HEK293 (cell line): ENCODE results near the gene TMIGD1.
A peak's percentile ranks its signal among the peaks of the same experiment; 100 is the strongest.

Experiments
- GLI2 ChIP-seq: fragments of 450-650 bp; formaldehyde crosslinking; IDR thresholded peaks from 2 replicates; pipeline ENCODE4; 2017; ENCODE audit warnings: missing biosample characterization, missing genetic modification characterization, low read depth, borderline replicate concordance
- KLF1 ChIP-seq: fragments of 450-650 bp; formaldehyde crosslinking; IDR thresholded peaks from 2 replicates; pipeline ENCODE4 v1.5.1; 2016; ENCODE audit warnings: missing biosample characterization, missing genetic modification characterization
- KLF17 ChIP-seq: fragments of 450-650 bp; formaldehyde crosslinking; IDR thresholded peaks from 2 replicates; pipeline ENCODE4 v1.5.1; 2016; ENCODE audit warnings: missing biosample characterization, missing genetic modification characterization
- PATZ1 ChIP-seq: fragments of 450-650 bp; formaldehyde crosslinking; IDR thresholded peaks from 2 replicates; pipeline ENCODE4 v1.5.1; 2016; ENCODE audit warnings: missing biosample characterization, missing genetic modification characterization
- REPIN1 ChIP-seq: fragments of 450-650 bp; formaldehyde crosslinking; IDR thresholded peaks from 2 replicates; pipeline ENCODE4 v1.5.1; 2017; ENCODE audit warnings: missing biosample characterization, missing genetic modification characterization, low read depth
- SP7 ChIP-seq: fragments of 450-650 bp; formaldehyde crosslinking; IDR thresholded peaks from 2 replicates; pipeline ENCODE4 v1.5.1; 2016; ENCODE audit warnings: missing biosample characterization, missing genetic modification characterization
- TRIM28 ChIP-seq: IDR thresholded peaks from 2 replicates; pipeline ENCODE4 v1.6.1; 2011; ENCODE audit warnings: low read length, control low read depth, borderline replicate concordance
- YY2 ChIP-seq: fragments of 450-650 bp; formaldehyde crosslinking; IDR thresholded peaks from 2 replicates; pipeline ENCODE4 v1.5.1; 2016; ENCODE audit warnings: missing biosample characterization, missing genetic modification characterization
- ZBTB17 ChIP-seq: fragments of 450-650 bp; formaldehyde crosslinking; IDR thresholded peaks from 2 replicates; pipeline ENCODE4 v1.5.1; 2016; ENCODE audit warnings: missing biosample characterization, missing genetic modification characterization
- ZEB2 ChIP-seq: fragments of 450-650 bp; formaldehyde crosslinking; IDR thresholded peaks from 2 replicates; pipeline ENCODE4 v1.5.1; 2016; ENCODE audit warnings: missing biosample characterization, missing genetic modification characterization
- ZFHX2 ChIP-seq: fragments of 450-650 bp; formaldehyde crosslinking; conservative IDR thresholded peaks from 2 replicates; pipeline ENCODE4 v1.5.1; 2016; ENCODE audit warnings: missing biosample characterization, missing genetic modification characterization
- ZNF138 ChIP-seq: fragments of 450-650 bp; formaldehyde crosslinking; IDR thresholded peaks from 2 replicates; pipeline ENCODE4 v1.5.1; 2016; ENCODE audit warnings: missing biosample characterization, missing genetic modification characterization, borderline replicate concordance
- ZNF175 ChIP-seq: fragments of 450-650 bp; formaldehyde crosslinking; IDR thresholded peaks from 2 replicates; pipeline ENCODE4 v1.5.1; 2016; ENCODE audit warnings: missing biosample characterization, missing genetic modification characterization
- ZNF184 ChIP-seq: fragments of 450-650 bp; IDR thresholded peaks from 2 replicates; pipeline ENCODE4 v1.5.1; 2018; ENCODE audit warnings: missing biosample characterization, mild to moderate bottlenecking, missing genetic modification characterization
- ZNF214 ChIP-seq: fragments of 450-650 bp; formaldehyde crosslinking; IDR thresholded peaks from 2 replicates; pipeline ENCODE4 v1.5.1; 2017; ENCODE audit warnings: missing biosample characterization, mild to moderate bottlenecking, missing genetic modification characterization, borderline replicate concordance
- ZNF341 ChIP-seq: fragments of 450-650 bp; formaldehyde crosslinking; IDR thresholded peaks from 2 replicates; pipeline ENCODE4; 2016; ENCODE audit warnings: low read depth, missing biosample characterization, missing genetic modification characterization
- ZNF37A ChIP-seq: fragments of 450-650 bp; IDR thresholded peaks from 2 replicates; pipeline ENCODE4 v1.5.1; 2018; ENCODE audit warnings: missing biosample characterization, missing genetic modification characterization
- ZNF398 ChIP-seq: fragments of 450-650 bp; formaldehyde crosslinking; IDR thresholded peaks from 2 replicates; pipeline ENCODE4 v1.5.1; 2017; ENCODE audit warnings: missing biosample characterization, missing genetic modification characterization
- ZNF426 ChIP-seq: fragments of 450-650 bp; formaldehyde crosslinking; IDR thresholded peaks from 2 replicates; pipeline ENCODE4 v1.5.1; 2017; ENCODE audit warnings: missing biosample characterization, missing genetic modification characterization, mild to moderate bottlenecking, inconsistent platforms, moderate library complexity
- ZNF510 ChIP-seq: fragments of 450-650 bp; formaldehyde crosslinking; IDR thresholded peaks from 2 replicates; pipeline ENCODE4 v1.5.1; 2018; ENCODE audit warnings: mild to moderate bottlenecking, missing genetic modification characterization, missing biosample characterization; ENCODE audit not compliant: insufficient replicate concordance
- ZNF548 ChIP-seq: fragments of 450-650 bp; formaldehyde crosslinking; IDR thresholded peaks from 2 replicates; pipeline ENCODE4 v1.5.1; 2016; ENCODE audit warnings: missing biosample characterization, missing genetic modification characterization
- ZNF558 ChIP-seq: fragments of 450-650 bp; formaldehyde crosslinking; IDR thresholded peaks from 2 replicates; pipeline ENCODE4 v1.5.1; 2016; ENCODE audit warnings: missing biosample characterization, missing genetic modification characterization
- ZNF600 ChIP-seq: fragments of 450-650 bp; formaldehyde crosslinking; IDR thresholded peaks from 2 replicates; pipeline ENCODE4 v1.5.1; 2016; ENCODE audit warnings: missing biosample characterization, missing genetic modification characterization
- ZNF626 ChIP-seq: fragments of 450-650 bp; sonication (Bioruptor Pico); formaldehyde crosslinking; IDR thresholded peaks from 2 replicates; pipeline ENCODE4 v1.5.1; 2018; ENCODE audit warnings: missing biosample characterization, missing genetic modification characterization, inconsistent platforms
- ZNF654 ChIP-seq: fragments of 450-650 bp; formaldehyde crosslinking; IDR thresholded peaks from 2 replicates; pipeline ENCODE4 v1.5.1; 2016; ENCODE audit warnings: low read depth, missing biosample characterization, missing genetic modification characterization
- ZNF670 ChIP-seq: fragments of 450-650 bp; formaldehyde crosslinking; IDR thresholded peaks from 2 replicates; pipeline ENCODE4 v1.5.1; 2016; ENCODE audit warnings: missing biosample characterization, missing genetic modification characterization, low read depth
- ZNF677 ChIP-seq: fragments of 450-650 bp; IDR thresholded peaks from 2 replicates; pipeline ENCODE4 v1.5.0; 2018; ENCODE audit warnings: missing biosample characterization, mild to moderate bottlenecking, missing genetic modification characterization, moderate library complexity
- ZNF692 ChIP-seq: fragments of 450-650 bp; formaldehyde crosslinking; IDR thresholded peaks from 2 replicates; pipeline ENCODE4 v1.5.1; 2016; ENCODE audit warnings: missing biosample characterization, missing genetic modification characterization
- ZNF777 ChIP-seq: fragments of 450-650 bp; formaldehyde crosslinking; IDR thresholded peaks from 2 replicates; pipeline ENCODE4 v1.5.1; 2017; ENCODE audit warnings: missing biosample characterization, missing genetic modification characterization, borderline replicate concordance
- ZSCAN23 ChIP-seq: fragments of 450-650 bp; formaldehyde crosslinking; IDR thresholded peaks from 2 replicates; pipeline ENCODE4 v1.5.1; 2016; ENCODE audit warnings: missing biosample characterization, missing genetic modification characterization
- TF ChIP-seq, protein P1 (sequence below): fragments of 450-650 bp; formaldehyde crosslinking; IDR thresholded peaks from 2 replicates; pipeline ENCODE4 v1.5.1; 2017; ENCODE audit warnings: missing biosample characterization, missing genetic modification characterization

The TMIGD1 gene

DNA sequence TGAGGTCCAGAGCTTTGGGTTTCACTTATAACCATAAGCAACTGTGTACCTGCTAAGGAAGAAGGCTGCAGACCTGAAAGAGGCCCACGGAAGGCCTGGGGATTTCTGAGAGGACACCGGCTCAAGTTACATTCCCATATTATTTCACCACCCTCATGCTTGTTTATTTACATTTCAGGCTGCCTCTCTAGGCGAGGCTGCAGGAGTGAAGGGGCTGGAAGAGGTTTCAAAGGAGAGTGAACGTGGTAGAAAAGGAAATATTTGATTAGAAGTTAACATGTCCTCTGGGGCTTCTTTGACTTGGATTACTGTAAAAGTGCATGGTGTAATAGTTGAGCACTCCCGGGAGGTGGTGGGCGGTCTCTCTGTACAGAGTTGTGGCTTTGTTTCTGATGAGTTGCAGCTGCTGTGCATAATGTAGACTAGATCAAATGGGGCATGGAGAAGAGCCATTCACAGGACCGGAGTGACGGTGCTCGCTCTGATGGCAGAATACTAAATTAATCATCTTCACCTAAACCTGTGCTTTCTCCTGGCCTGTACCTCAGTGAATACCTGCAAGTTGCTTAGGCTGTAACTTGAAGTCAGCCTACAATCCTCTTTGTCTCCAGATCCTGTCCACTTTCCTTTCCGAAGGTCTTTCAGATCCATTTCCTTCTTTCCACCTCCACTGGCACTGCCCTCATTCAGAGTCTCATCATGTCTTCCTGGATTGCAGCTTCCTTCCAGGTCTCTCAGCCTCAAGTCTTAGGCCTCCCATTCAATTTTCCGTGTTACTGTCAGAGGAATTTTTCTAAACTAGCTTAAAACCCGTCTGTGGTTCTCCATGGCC lies 43.0 kb upstream of the TMIGD1 start (continued):
- TF ChIP-seq, protein P1, sequence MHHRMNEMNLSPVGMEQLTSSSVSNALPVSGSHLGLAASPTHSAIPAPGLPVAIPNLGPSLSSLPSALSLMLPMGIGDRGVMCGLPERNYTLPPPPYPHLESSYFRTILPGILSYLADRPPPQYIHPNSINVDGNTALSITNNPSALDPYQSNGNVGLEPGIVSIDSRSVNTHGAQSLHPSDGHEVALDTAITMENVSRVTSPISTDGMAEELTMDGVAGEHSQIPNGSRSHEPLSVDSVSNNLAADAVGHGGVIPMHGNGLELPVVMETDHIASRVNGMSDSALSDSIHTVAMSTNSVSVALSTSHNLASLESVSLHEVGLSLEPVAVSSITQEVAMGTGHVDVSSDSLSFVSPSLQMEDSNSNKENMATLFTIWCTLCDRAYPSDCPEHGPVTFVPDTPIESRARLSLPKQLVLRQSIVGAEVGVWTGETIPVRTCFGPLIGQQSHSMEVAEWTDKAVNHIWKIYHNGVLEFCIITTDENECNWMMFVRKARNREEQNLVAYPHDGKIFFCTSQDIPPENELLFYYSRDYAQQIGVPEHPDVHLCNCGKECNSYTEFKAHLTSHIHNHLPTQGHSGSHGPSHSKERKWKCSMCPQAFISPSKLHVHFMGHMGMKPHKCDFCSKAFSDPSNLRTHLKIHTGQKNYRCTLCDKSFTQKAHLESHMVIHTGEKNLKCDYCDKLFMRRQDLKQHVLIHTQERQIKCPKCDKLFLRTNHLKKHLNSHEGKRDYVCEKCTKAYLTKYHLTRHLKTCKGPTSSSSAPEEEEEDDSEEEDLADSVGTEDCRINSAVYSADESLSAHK (tag by site-specific recombination): peak; percentile 93
- TF ChIP-seq ZNF138 (tag by site-specific recombination) (no peak), ZNF600 (peak; percentile 78), GLI2 (tag by site-specific recombination) (peak; percentile 80; the same call in 1 of the 2 replicates), ZNF548 (tag by site-specific recombination) (no peak), ZNF214 (tag by site-specific recombination) (no peak), ZNF37A (tag by site-specific recombination) (no peak), SP7 (tag by site-specific recombination) (peak; percentile 91), YY2 (no peak), ZNF677 (tag by site-specific recombination) (no peak), ZNF341 (tag by site-specific recombination) (peak; percentile 50), ZNF398 (tag by site-specific recombination) (peak; percentile 39; the same call in 1 of the 2 replicates), PATZ1 (no peak; the same call in none of the 2 replicates), ZSCAN23 (tag by site-specific recombination) (0 out of 2 replicates have a peak, but pooled peaks have one; percentile 73), KLF1 (tag by site-specific recombination) (peak; percentile 84), ZNF510 (tag by site-specific recombination) (no peak), ZNF777 (tag by site-specific recombination) (no peak), REPIN1 (tag by site-specific recombination) (0 out of 2 replicates have a peak, but pooled peaks have one; percentile 35), KLF17 (peak; percentile 95), ZNF654 (tag by site-specific recombination) (no peak), ZNF184 (tag by site-specific recombination) (peak; percentile 19; the same call in 1 of the 2 replicates), ZNF558 (tag by site-specific recombination) (0 out of 2 replicates have a peak, but pooled peaks have one; percentile 20), TRIM28 (peak; percentile 98), ZFHX2 (peak; percentile 70), ZEB2 (peak; percentile 85), ZNF670 (no peak), ZBTB17 (tag by site-specific recombination) (peak; percentile 76), ZNF692 (peak; percentile 55; the same call in 1 of the 2 replicates), ZNF175 (tag by site-specific recombination) (no peak), ZNF426 (tag by site-specific recombination) (no peak), ZNF626 (tag by site-specific recombination) (no peak)
